Panc1 (cell line): ENCODE data around the gene BMAL1. TPM values are rescaled to one million over a fixed set of nuclear protein-coding genes. Genes with fewer than 3 reads are reported as not detected.

Experiments used
- ATAC-seq: fragments of 200-7000 bp; cut with Tn5 transposase; 2 replicates; pipeline ENCODE4 v1.9.1; 2020; ENCODE audit warnings: mild to moderate bottlenecking, moderate library complexity
- BruUV-seq: library from RNA; stranded (reverse); fragments of 400-500 nt; replicated peaks from 2 replicates; lab custom pipeline; 2021; lab: Mats Ljungman, UMichigan
- CTCF ChIA-PET: fragments of 300-600 bp; sonication (Branson Sonifier 250); formaldehyde crosslinking; loops from one replicate; lab custom pipeline; 2022; ENCODE audit warnings: antibody characterized with exemption; lab: Charles Lee
- POLR2A ChIA-PET: fragments of 300-600 bp; sonication (Branson Sonifier 250); formaldehyde crosslinking; loops from one replicate; lab custom pipeline; 2022; ENCODE audit warnings: antibody characterized with exemption; lab: Charles Lee
- DNase-seq: peaks from one replicate; pipeline ENCODE4 v3.0.0-alpha.2; 2010; ENCODE audit warnings: low read depth, low spot score
- H3K27ac ChIP-seq: 2 replicates; pipeline ENCODE4 v1.5.1; 2011; ENCODE audit warnings: mild to moderate bottlenecking, low read length, inconsistent platforms
- H3K27me3 ChIP-seq: fragments of 200-500 bp; sonication (Bioruptor generic); 2 replicates; pipeline ENCODE4 v1.6.0; 2014; ENCODE audit warnings: low read length, inconsistent platforms; ENCODE audit not compliant: control insufficient read depth, insufficient read depth
- H3K36me3 ChIP-seq: fragments of 200-500 bp; sonication (Bioruptor generic); 2 replicates; pipeline ENCODE4 v1.5.1; 2014; ENCODE audit warnings: inconsistent platforms, mild to moderate bottlenecking, low read length, moderate library complexity; ENCODE audit not compliant: control insufficient read depth, insufficient read depth
- H3K4me1 ChIP-seq: 2 replicates; pipeline ENCODE4 v1.5.1; 2011; ENCODE audit warnings: inconsistent platforms, mild to moderate bottlenecking, low read length, moderate library complexity; ENCODE audit not compliant: control insufficient read depth, insufficient read depth
- H3K4me3 ChIP-seq, 2 experiments: 2 replicates each; pipeline ENCODE4 v1.5.1; 2011 to 2012; ENCODE audit warnings: low read depth in 2 of 2, low read length in 2 of 2, mild to moderate bottlenecking in 2 of 2, inconsistent platforms in 1 of 2, moderate library complexity in 1 of 2
- H3K9me3 ChIP-seq: fragments of 200-500 bp; sonication (Bioruptor generic); 2 replicates; pipeline ENCODE4 v1.5.1; 2014; ENCODE audit warnings: low read depth, mild to moderate bottlenecking, inconsistent platforms, low read length, moderate library complexity; ENCODE audit not compliant: control insufficient read depth, insufficient read depth
- CTCF ChIP-seq: fragments of 450-650 bp; IDR thresholded peaks from 2 replicates; pipeline ENCODE4 v1.5.1; 2017; ENCODE audit warnings: mild to moderate bottlenecking
- POLR2AphosphoS5 ChIP-seq: IDR thresholded peaks from 2 replicates; pipeline ENCODE4 v1.6.1; 2012; ENCODE audit warnings: mild to moderate bottlenecking, low read depth, low read length, moderate library complexity
- SIN3A ChIP-seq: IDR thresholded peaks from 2 replicates; pipeline ENCODE4 v1.6.1; 2012; ENCODE audit warnings: low read depth, mild to moderate bottlenecking, low read length, moderate library complexity, borderline replicate concordance; ENCODE audit not compliant: insufficient read depth
- TCF7L2 ChIP-seq: IDR thresholded peaks from 2 replicates; pipeline ENCODE4 v1.6.1; 2011; ENCODE audit warnings: mild to moderate bottlenecking, low read depth, low read length, inconsistent platforms
- in situ Hi-C: cut with HindIII; loops from 2 replicates; pipeline ENCODE4 v1.10.0; 2016; ENCODE audit warnings: low sequenced_read_pairs, low pct_unique_long_range_greater_than_20kb
- intact Hi-C: fragments of 100-400 bp; cut with micrococcal nuclease; formaldehyde crosslinking; loops from one replicate; pipeline ENCODE4 v1.10.0; 2022; ENCODE audit not compliant: unreplicated experiment
- total RNA-seq: library from RNA; stranded (reverse); gene quantifications from one replicate; pipeline ENCODE4 v1.2.1, GENCODE V29; 2021; ENCODE audit not compliant: unreplicated experiment
- TF ChIP-seq, protein P1 (sequence below), 2 experiments: IDR thresholded peaks; 2 replicates each; pipeline ENCODE4 v1.6.1; 2011 to 2012; ENCODE audit warnings: low read depth in 2 of 2, control low read depth in 1 of 2, low read length in 1 of 2, mild to moderate bottlenecking in 1 of 2, moderate library complexity in 1 of 2; ENCODE audit not compliant: insufficient read depth in 1 of 2

Gene BMAL1
- total RNA-seq, 1 experiment from 2014 or later: 9.3 TPM

- DNase-seq: no peak
- ATAC-seq: no peak
- Histone ChIP-seq H3K27me3 (no peaks in the 10 kb centered on the region), H3K36me3 (no peaks in the 10 kb centered on the region), H3K9me3 (no peaks in the 10 kb centered on the region), H3K27ac (no peak overlapping the region), H3K4me1 (no peaks in the 10 kb centered on the region), H3K4me3 (no peak overlapping the region)
- TF ChIP-seq POLR2AphosphoS5: no peak
- TF ChIP-seq CTCF: no peak
- no peak for TF ChIP-seq TCF7L2
- TF ChIP-seq, protein P1, sequence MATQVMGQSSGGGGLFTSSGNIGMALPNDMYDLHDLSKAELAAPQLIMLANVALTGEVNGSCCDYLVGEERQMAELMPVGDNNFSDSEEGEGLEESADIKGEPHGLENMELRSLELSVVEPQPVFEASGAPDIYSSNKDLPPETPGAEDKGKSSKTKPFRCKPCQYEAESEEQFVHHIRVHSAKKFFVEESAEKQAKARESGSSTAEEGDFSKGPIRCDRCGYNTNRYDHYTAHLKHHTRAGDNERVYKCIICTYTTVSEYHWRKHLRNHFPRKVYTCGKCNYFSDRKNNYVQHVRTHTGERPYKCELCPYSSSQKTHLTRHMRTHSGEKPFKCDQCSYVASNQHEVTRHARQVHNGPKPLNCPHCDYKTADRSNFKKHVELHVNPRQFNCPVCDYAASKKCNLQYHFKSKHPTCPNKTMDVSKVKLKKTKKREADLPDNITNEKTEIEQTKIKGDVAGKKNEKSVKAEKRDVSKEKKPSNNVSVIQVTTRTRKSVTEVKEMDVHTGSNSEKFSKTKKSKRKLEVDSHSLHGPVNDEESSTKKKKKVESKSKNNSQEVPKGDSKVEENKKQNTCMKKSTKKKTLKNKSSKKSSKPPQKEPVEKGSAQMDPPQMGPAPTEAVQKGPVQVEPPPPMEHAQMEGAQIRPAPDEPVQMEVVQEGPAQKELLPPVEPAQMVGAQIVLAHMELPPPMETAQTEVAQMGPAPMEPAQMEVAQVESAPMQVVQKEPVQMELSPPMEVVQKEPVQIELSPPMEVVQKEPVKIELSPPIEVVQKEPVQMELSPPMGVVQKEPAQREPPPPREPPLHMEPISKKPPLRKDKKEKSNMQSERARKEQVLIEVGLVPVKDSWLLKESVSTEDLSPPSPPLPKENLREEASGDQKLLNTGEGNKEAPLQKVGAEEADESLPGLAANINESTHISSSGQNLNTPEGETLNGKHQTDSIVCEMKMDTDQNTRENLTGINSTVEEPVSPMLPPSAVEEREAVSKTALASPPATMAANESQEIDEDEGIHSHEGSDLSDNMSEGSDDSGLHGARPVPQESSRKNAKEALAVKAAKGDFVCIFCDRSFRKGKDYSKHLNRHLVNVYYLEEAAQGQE (IDR thresholded peaks at IDR 0.05; ENCODE audit: insufficient read depth in 1 of 2, low read depth in 2 of 2, low read length in 1 of 2): no peak
- TF ChIP-seq SIN3A: no peak
- CTCF ChIA-PET: interaction anchor here (0.6 kb wide), 1 partner anchor 9 kb away, joined by 4 read pairs; no protein-coding TSS in a partner anchor
- no TSS peak for BruUV-seq
- in situ Hi-C loops (no loop called here), intact Hi-C loops (no loop called here)
- POLR2A ChIA-PET: no interaction called here
These were observed 47.1 kb downstream of the BMAL1 start for GRCh38 chr11:13324709-13325108.

DNA sequence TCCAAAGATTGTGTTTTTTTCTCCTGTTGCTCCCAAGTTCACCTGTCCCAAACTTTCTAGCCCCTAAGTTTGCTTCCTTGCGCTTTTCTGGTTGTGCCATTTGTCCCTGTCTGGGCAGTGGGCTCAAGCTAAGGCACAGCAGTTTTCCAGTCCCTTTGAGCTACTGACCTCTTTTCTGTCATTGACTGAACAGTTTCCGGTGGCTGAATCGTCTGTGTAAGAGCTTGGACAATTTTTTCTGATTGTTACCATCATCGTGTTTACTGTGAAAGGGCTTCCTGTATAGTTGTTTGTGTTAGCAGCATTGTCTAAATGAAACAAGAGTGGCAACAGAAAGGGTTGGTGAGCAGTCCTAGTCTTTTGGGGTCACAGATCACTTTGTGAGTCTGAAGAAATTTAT is 49.8 kb downstream of the BMAL1 start:
- no TSS peak for BruUV-seq
- ChIA-PET POLR2A (no interaction called here), CTCF (no interaction called here)
- in situ Hi-C loops: no loop called here
- intact Hi-C loops: no loop called here
- Histone ChIP-seq H3K4me1 (no peaks in the 10 kb centered on the region), H3K36me3 (no peaks in the 10 kb centered on the region), H3K9me3 (no peaks in the 10 kb centered on the region), H3K27ac (no peak overlapping the region), H3K27me3 (no peaks in the 10 kb centered on the region), H3K4me3 (no peak overlapping the region)
- DNase-seq (no peak), ATAC-seq (no peak)
- TF ChIP-seq, protein P1 (IDR thresholded peaks at IDR 0.05; ENCODE audit: insufficient read depth in 1 of 2, low read depth in 2 of 2, low read length in 1 of 2): no peak
